Small intestine (tissue), 7 donors: ENCODE measurements around the gene AFF1. TPM values are rescaled to one million over a fixed set of nuclear protein-coding genes. Genes with fewer than 3 reads are reported as not detected.
A peak's percentile ranks its signal among the peaks of the same experiment; 100 is the strongest.

Source experiments
- DNase-seq, 2 donors: peaks; one replicate each; pipeline versions ENCODE4 v3.0.0 to v3.0.0-alpha.2; 2013
- FAIRE-seq: peaks from 2 replicates; lab custom pipeline; 2012; peaks lifted over from hg19 to GRCh38; lab: Jason Lieb, UNC
- H3K27ac ChIP-seq, 3 donors: one replicate each; pipeline ENCODE4 v1.5.1; 2013; ENCODE audit warnings: low read length in 2 of 3, mild to moderate bottlenecking in 2 of 3, control low read depth in 1 of 3, inconsistent platforms in 1 of 3, low read depth in 1 of 3, moderate library complexity in 1 of 3
- H3K27me3 ChIP-seq, 3 donors: one replicate each; pipeline ENCODE4 v1.6.1; 2013; ENCODE audit warnings: low read length in 3 of 3, inconsistent platforms in 1 of 3; ENCODE audit not compliant: control insufficient read depth in 3 of 3, insufficient read depth in 3 of 3
- H3K36me3 ChIP-seq, 3 donors: one replicate each; pipeline ENCODE4 v1.6.1; 2013; ENCODE audit warnings: low read length in 3 of 3, inconsistent platforms in 1 of 3, low read depth in 1 of 3, mild to moderate bottlenecking in 1 of 3, moderate library complexity in 1 of 3; ENCODE audit not compliant: control insufficient read depth in 3 of 3, insufficient read depth in 2 of 3
- H3K4me1 ChIP-seq, 3 donors: one replicate each; pipeline ENCODE4 v1.6.1; 2013; ENCODE audit warnings: low read length in 2 of 3, inconsistent platforms in 1 of 3, low read depth in 1 of 3, mild to moderate bottlenecking in 1 of 3, moderate library complexity in 1 of 3; ENCODE audit not compliant: control insufficient read depth in 3 of 3, insufficient read depth in 2 of 3
- H3K4me3 ChIP-seq, 3 donors: one replicate each; pipeline ENCODE4 v1.5.1; 2013; ENCODE audit warnings: low read length in 3 of 3, control low read depth in 1 of 3, inconsistent platforms in 1 of 3, low read depth in 1 of 3, mild to moderate bottlenecking in 1 of 3, moderate library complexity in 1 of 3
- H3K9me3 ChIP-seq, 2 donors: one replicate each; pipeline ENCODE4 v1.6.1; 2013; ENCODE audit warnings: low read depth in 1 of 2, low read length in 1 of 2; ENCODE audit not compliant: control insufficient read depth in 2 of 2, insufficient read depth in 1 of 2
- WGBS, 3 donors: extraction: QIAGEN DNeasy Blood & Tissue Kit; methylation state at CpG; one replicate each; pipeline ENCODE4 v1.1.7; 2013; 5-methylcytosine and 5-hydroxymethylcytosine counted together
- polyA plus RNA-seq, 4 donors: library from polyadenylated mRNA; stranded (reverse) in 3 of 4; unstranded in 1 of 4; fragments of 200-250 nt in 3 of 4; fragments of 120-200 nt in 1 of 4; gene quantifications; one replicate each; pipeline versions ENCODE4 v1.2.1 to v1.2.3, GENCODE V29; 2013
- donor health status: healthy with polysubstance abuse.
- donor health status: control.
- donor health status: control.
- donor health status: Bipolar disorder and iron deficiency.
- donor health status: healthy.

AFF1 gene
- polyA plus RNA-seq, 4 donors: 5.4 to 50.7 (median 10.4) TPM

DNA sequence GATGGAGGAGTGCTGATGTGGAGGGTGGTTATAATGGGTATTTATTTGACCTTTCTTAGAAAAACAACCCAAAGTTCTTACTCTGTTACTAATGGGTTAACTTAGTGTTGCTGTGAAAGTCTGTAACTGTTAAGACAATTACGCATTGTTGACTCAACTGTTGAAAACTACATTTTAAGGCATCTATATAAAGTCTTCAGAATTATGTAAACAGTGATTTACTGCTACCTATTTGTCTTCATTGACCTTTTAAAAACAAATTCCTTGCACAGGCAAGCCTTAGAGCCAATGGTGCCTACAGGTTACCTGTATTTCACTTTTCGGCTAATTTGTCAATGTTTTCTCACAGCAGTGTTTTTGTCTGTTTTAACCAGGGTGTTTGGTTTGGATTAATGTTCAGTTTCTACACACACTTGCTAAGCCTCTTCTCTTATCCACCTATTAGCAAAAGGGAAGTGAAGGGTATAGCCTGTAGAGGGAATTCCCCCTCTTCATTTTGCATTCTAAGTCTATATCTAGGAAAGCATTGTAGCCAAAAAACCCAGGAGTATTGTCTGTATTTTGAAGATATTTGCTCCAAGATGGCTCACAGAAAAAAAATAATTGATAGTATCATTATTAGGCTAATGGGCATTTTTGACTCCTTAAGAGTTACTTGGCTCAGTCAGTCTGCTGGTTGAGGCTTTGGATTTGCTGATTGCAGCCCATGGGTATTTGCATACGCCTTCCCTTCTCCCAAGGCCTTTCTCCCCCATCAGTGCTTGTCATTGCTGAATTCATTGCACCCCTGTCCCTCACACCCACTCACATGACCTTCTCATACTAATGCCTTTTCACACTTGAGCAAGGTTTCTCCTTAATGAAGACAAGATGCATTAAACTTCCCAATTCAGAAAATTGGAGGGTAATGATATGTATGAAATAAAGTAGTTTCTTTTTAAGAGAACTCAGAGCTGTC is 30.5 kb downstream of the AFF1 start:
- Histone ChIP-seq H3K4me1 (peaks cover 0 to 16% (median 7%) of the 10 kb centered on the region in 3 donors), H3K27ac (no peak overlapping the region), H3K9me3 (no peaks in the 10 kb centered on the region), H3K4me3 (no peak overlapping the region), H3K27me3 (no peaks in the 10 kb centered on the region), H3K36me3 (peaks cover 0 to 4% (median 0%) of the 10 kb centered on the region in 3 donors)
- DNase-seq (no peak), FAIRE-seq (no peak)
- WGBS, 3 donors: 85 to 98% (median 91%) methylated on average over 3 of the region's 3 CpGs

DNA sequence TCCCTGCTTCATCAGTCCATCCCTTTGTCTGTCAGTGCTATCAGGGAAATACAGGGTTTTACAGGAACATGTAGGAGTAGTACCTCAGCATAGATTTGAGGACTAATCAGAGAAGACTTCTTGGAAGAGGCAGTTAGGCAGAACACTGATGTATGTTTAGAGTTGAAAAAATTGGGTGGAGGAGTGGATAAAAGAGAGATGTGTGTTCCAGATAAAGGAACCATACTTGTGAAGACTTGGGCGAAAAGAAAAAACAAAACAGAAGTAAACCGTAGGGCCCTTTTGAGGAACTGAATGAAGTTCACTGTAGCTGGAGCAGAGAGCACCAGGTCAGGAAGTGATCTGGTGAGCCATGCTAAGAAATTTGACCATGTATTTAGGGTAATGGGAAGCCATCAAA is 32.3 kb downstream of the AFF1 start:
- no peak for FAIRE-seq
- WGBS, 3 donors: 75 to 92% (median 87%) methylated on average over 2 of the region's 2 CpGs
- H3K4me1 ChIP-seq: peaks cover 0 to 3% (median 0%) of the 10 kb centered on the region in 3 donors
- no peaks in the 10 kb centered on the region for H3K27me3 ChIP-seq
- H3K9me3 ChIP-seq: no peaks in the 10 kb centered on the region
- no peak for DNase-seq
- peaks cover 0 to 8% (median 0%) of the 10 kb centered on the region in 3 donors for H3K36me3 ChIP-seq
- no peak overlapping the region for H3K4me3 ChIP-seq
- no peak overlapping the region for H3K27ac ChIP-seq

DNA sequence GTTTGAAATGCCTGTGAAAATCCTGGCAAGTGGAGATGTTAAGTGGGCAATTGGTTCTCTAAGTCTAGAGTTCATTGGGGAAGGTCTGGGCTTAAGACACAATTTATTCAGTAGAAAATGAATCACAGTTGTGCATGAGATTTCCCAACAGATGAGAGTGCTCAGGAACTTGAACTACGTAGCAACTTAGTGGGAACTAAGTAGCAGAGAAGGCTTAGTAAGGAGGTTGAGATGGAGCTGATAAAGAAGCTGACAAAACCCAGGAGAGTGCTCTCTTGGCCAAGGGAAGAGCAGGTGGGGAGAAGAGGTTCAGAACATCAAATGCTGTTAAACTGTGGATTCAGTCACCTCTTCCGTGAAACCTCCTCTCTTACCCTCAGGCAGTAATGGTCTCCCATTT is 33.0 kb downstream of the AFF1 start:
- H3K36me3 ChIP-seq: peaks cover 0 to 4% (median 0%) of the 10 kb centered on the region in 3 donors
- 86 to 93% (median 88%) methylated on average over 2 of the region's 2 CpGs for WGBS, 3 donors
- H3K27ac ChIP-seq: no peak overlapping the region
- no peak for DNase-seq
- H3K4me1 ChIP-seq: peaks cover 0 to 3% (median 1%) of the 10 kb centered on the region in 3 donors
- H3K4me3 ChIP-seq: no peak overlapping the region
- H3K9me3 ChIP-seq: no peaks in the 10 kb centered on the region
- no peak for FAIRE-seq
- H3K27me3 ChIP-seq: no peaks in the 10 kb centered on the region

DNA sequence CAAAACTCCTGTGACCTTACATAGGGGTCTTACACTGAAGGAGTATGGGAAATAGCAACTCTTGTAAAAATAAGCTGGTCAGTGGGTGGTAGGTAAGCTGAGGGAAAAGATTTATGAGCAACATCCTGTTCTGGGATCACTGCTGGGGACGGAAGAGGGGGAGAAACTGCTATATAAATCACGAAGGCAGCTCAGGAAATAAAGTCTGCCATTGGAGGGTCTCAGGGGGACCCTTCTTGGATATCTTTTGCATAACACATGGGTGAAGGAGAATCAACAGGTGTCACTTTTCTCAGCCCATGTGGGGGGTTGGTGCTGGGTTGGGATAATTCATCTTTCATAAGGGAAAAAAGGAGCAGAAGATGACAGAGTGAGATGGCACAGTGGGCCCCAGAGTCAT is 33.7 kb downstream of the AFF1 start:
- Histone ChIP-seq H3K4me3 (no peak overlapping the region), H3K4me1 (peaks cover 0 to 8% (median 3%) of the 10 kb centered on the region in 3 donors), H3K27me3 (no peaks in the 10 kb centered on the region), H3K9me3 (no peaks in the 10 kb centered on the region), H3K36me3 (peaks cover 0 to 3% (median 0%) of the 10 kb centered on the region in 3 donors), H3K27ac (no peak overlapping the region)
- 70 to 94% (median 75%) methylated on average over 2 of the region's 2 CpGs for WGBS, 3 donors
- FAIRE-seq (no peak), DNase-seq (no peak)

DNA sequence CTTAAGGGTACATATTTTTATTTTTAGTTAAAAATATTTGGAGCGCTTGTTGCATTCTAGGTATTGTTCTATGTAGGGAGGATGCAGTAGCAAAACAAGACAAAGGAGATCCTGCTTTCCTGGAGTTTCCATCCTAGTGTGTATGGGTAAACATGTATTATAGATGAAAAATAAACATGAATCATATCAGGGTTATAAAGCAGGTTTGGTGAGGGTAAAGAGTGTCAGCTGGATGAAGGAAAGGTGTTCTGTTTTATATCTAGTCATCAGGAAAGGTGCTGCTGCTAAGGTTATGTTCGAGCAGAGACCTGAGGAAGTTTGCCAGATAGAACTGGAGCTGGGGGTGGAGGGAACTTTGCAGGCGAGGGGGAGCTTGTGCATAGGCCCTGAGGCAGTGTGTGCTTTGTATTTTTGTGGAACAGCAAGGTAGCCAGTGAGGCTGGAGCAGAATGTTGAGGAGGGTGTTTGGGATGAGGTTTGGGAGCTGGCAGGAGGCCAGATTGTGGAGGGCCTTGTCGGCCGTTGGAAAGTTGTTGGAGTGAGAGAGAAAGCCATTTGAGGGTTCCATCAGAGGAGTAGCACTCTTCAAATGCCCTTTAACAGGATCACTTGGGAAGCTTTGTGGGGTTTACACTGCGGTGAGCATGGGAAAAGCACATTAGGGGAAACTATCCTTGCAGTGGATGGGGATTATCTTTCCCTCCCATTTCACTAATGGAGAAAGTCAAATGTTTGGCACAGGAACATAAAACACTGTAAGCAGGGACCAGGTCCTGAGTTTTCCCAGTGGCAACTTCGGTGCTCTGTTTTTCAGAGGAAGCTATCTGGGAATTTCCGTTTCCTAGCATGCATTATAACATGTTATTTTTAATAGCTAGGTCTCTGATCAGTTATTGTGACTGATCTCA is 35.9 kb downstream of the AFF1 start:
- Histone ChIP-seq H3K4me1 (peaks cover 0 to 8% (median 3%) of the 10 kb centered on the region in 3 donors), H3K36me3 (peaks cover 0 to 3% (median 0%) of the 10 kb centered on the region in 3 donors), H3K4me3 (no peak overlapping the region), H3K27me3 (no peaks in the 10 kb centered on the region), H3K27ac (no peak overlapping the region), H3K9me3 (no peaks in the 10 kb centered on the region)
- no peak for FAIRE-seq
- WGBS, 3 donors: 68 to 70% (median 70%) methylated on average over 8 of the region's 8 CpGs
- no peak for DNase-seq

DNA sequence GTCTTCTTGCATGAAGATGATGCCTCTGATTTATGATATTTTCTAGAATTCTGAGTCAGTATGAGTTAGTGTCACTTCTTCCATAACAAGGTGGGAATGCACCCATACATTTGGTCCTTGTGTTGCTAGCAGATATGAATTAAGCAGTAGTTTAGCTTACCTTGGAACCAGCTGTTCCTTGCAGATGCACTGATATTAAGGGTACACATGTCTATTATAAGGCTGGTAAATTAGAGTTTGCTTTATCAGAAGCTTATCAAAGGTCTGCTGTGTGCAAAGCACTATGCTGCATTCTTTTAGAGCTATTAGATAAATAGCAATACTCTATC is 36.5 kb downstream of the AFF1 start:
- no peak for DNase-seq
- H3K4me3 ChIP-seq: no peak overlapping the region
- no peaks in the 10 kb centered on the region for H3K9me3 ChIP-seq
- peaks cover 0 to 8% (median 3%) of the 10 kb centered on the region in 3 donors for H3K4me1 ChIP-seq
- H3K27me3 ChIP-seq: no peaks in the 10 kb centered on the region
- H3K36me3 ChIP-seq: peaks cover 0 to 3% (median 0%) of the 10 kb centered on the region in 3 donors
- no peak for FAIRE-seq
- H3K27ac ChIP-seq: no peak overlapping the region

DNA sequence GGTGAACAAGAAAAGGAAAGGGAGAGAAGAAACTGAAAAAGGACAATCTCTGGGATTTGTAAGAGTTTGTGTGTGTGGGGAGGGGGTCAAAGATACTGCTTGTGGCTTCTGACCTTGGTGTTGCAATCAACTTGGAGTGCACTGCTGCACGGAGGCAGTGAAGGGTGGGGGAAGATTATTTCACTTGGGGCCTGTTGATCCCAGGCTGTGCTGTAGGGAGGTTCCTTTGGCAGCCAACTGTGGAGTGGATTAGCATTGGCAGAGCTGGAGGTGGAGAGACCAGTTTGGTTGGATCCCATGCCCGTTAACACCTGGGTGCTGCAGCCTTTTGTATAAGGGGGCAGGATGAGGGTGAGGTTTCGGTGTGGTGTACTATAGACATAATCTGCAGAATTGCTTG is 38.2 kb downstream of the AFF1 start:
- DNase-seq (peak; percentile 43 to 56), FAIRE-seq (no peak)
- Histone ChIP-seq H3K4me1 (peaks cover 0 to 17% (median 8%) of the 10 kb centered on the region in 3 donors), H3K27ac (peak overlapping the region in 1 of 3 donors; percentile 39), H3K36me3 (peaks cover 0 to 3% (median 0%) of the 10 kb centered on the region in 3 donors), H3K27me3 (no peaks in the 10 kb centered on the region), H3K9me3 (no peaks in the 10 kb centered on the region), H3K4me3 (no peak overlapping the region)
- WGBS, 3 donors: 15 to 52% (median 23%) methylated on average over 3 of the region's 3 CpGs

DNA sequence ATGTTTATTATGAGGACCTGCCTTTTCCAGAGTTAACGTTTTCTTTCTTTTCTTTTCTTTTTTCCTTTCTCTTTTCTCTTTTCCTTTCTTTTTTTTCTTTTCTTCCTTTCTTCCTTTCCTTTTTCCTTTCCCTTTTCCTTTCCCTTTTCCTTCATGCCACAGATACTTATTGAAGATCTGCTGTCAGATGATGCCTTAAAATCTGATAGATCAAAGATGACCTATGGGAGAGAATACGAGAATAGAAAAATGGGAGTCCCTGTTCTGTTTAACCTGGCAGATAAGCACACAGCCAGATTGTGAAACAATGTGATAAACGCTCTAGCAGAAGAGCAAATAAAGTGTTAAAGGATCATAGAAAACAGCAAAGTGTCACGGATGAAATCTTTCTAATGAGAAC is 38.9 kb downstream of the AFF1 start:
- DNase-seq (peak in 1 of 2 donors; percentile 43), FAIRE-seq (no peak)
- Histone ChIP-seq H3K27me3 (no peaks in the 10 kb centered on the region), H3K9me3 (no peaks in the 10 kb centered on the region), H3K27ac (peak overlapping the region in 1 of 3 donors; percentile 39), H3K4me3 (no peak overlapping the region), H3K36me3 (peaks cover 0 to 3% (median 0%) of the 10 kb centered on the region in 3 donors), H3K4me1 (peaks cover 0 to 23% (median 11%) of the 10 kb centered on the region in 3 donors)
- WGBS, 3 donors: 14 to 55% (median 27%) methylated on average over 4 of the region's 4 CpGs
